HUES64 (cell line): Measurements from ENCODE around the gene CDK7.

Experiments
- H3K27ac ChIP-seq: 2 replicates; pipeline ENCODE4 v1.7.0; 2013; ENCODE audit warnings: low read depth, low read length, inconsistent platforms
- H3K27me3 ChIP-seq: 2 replicates; pipeline ENCODE4 v1.6.1; 2013; ENCODE audit warnings: mild to moderate bottlenecking, low read length; ENCODE audit not compliant: insufficient read depth
- H3K36me3 ChIP-seq: 2 replicates; pipeline ENCODE4 v1.6.1; 2013; ENCODE audit warnings: mild to moderate bottlenecking, low read length; ENCODE audit not compliant: insufficient read depth
- H3K4me1 ChIP-seq: 2 replicates; pipeline ENCODE4 v1.6.1; 2013; ENCODE audit warnings: mild to moderate bottlenecking, low read length, moderate library complexity; ENCODE audit not compliant: insufficient read depth
- H3K4me3 ChIP-seq: 2 replicates; pipeline ENCODE4 v1.5.1; 2013; ENCODE audit warnings: mild to moderate bottlenecking, low read length, moderate library complexity
- H3K9ac ChIP-seq: 2 replicates; pipeline ENCODE4 v1.6.1; 2013; ENCODE audit warnings: mild to moderate bottlenecking, low read depth, low read length
- H3K9me3 ChIP-seq: 2 replicates; pipeline ENCODE4 v1.6.1; 2013; ENCODE audit warnings: low read depth, low read length; ENCODE audit not compliant: insufficient read depth
- WGBS: fragments of 150-250, 120-280 bp; methylation state at CpG from one replicate; pipeline ENCODE4 v1.1.7; 2013; ENCODE audit warnings: missing lambda C conversion rate; 5-methylcytosine and 5-hydroxymethylcytosine counted together

CDK7 gene

GRCh38 chr5:69326365-69326764 lies 91.7 kb downstream of the CDK7 start:
- H3K9me3 ChIP-seq: no peaks in the 10 kb centered on the region
- no peak overlapping the region for H3K4me3 ChIP-seq
- no peak overlapping the region for H3K9ac ChIP-seq
- no peaks in the 10 kb centered on the region for H3K27me3 ChIP-seq
- H3K4me1 ChIP-seq: peaks cover under 1% of the 10 kb centered on the region; the same call in 1 of the 2 replicates
- no CpG with 5 or more reads among the region's 1 CpG for WGBS
- H3K27ac ChIP-seq: no peak overlapping the region
- H3K36me3 ChIP-seq: no peaks in the 10 kb centered on the region
